ENCODE measurements around the gene ISCA2. TPM values are rescaled to one million over a fixed set of nuclear protein-coding genes. Genes with fewer than 3 reads are reported as not detected.
A peak's percentile ranks its signal among the peaks of the same experiment; 100 is the strongest.

ISCA2 gene
- total RNA-seq, 2 donors from 2014 or later: 34.1 to 39.1 TPM

DNA sequence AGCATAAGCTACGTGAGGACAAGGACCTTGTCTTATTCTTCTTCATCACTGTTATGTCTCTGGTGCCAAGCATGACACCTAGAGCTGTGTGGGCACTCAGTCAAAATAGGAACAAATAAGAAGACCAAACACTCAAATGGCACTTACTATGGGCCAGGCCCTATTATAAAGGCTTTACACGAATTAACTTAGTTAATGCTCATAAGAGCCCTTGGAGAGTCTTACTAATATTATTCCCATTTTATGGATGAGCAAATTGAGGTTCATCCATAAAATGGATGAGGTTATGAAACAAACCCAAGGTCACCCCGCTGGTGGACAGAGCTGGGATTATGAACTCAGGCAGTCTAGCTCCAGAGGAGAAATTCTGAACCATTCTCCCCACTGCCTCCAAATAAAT lies 47.7 kb downstream of the ISCA2 start:
- intact Hi-C loops (cut with DNase I): no loop called here
- no peak for DNase-seq
- no peak for ATAC-seq

DNA sequence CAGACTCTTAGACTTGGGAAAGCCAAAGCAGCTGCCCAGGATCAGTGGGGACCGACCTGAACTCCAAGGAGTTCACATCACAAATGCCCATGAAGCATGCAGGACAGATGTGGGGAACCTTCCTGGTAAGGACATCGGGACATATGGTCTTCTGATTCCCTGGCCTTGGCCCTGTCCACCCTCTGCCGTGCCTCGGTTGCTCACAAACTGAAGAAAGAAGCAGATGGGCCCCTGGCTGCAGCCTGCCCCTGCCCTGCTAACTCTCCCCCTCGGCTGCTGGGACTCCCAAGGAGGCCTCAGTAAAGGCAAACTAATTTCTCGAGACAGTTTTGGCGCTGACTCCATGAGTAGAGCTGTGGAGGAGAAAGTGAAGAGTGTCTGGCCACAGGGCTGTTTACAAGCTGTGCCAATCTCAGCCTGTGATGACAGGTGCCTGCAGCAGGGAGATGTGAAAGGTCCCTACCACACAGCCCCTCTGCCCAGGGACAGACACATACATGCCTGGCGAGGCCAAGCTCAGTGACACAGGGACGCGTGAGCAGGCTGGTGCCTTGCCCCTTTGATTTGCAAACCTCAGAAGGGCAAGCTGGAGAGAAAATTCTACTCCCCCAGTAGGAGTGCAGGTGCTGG lies 48.6 kb downstream of the ISCA2 start:
- no peak for DNase-seq
- no peak for ATAC-seq
- intact Hi-C loops (cut with DNase I): no loop called here

DNA sequence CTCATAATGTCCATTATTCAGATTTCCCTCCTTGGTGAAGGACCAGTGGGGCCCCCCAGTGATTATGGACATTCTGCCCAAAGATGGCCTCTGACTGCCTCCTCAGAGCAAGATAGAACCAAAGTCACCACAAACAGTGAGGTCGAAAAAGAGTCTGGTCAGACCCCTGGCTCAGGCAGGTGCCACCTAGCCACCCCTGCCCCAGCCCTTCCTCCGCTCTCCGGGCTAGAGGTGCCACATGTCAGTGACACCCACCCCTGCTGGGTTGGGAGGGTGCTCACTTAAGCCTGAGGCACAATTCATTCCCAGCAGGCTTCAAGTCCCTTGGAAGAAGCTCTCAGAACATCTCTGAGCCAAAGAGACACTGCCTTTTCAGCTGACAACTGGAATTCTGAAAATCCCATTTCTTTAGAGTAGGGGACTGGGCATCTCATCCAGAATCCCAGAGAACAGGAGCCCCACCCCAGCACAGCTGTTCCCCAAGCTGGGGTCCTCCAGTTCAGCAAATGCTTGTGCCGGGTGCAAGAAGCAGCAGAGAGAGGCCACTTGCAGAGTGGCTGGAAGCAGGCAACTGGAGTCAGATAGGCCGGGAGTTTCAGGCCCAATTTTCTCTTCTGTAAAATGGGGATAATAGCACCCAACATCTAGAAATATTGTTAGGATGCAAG lies 50.3 kb downstream of the ISCA2 start:
- DNase-seq (no peak), ATAC-seq (no peak)
- intact Hi-C loops (cut with DNase I): no loop called here

DNA sequence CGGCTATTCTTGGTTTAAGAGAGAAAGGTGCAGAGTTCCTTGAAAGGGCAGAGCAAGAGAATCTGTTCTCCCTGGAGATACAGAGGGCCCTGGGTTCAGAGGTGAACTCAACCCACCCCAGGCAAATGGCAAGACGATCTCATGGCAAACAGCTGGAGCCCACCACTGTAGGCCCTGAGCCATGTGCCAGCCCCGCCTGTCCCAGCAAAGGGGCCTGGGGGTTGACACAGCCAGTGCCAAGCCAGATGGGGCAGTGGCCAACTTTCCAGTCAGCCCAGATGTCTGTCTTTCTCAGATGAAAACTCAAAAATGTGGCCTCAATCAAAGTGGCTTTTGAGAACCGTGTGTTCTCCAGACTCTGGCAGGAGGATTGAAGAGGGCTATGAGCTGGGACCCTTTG lies 51.8 kb downstream of the ISCA2 start:
- no peak for DNase-seq
- ATAC-seq: no peak
- intact Hi-C loops (cut with DNase I): no loop called here

- peak; percentile 14 for DNase-seq
- intact Hi-C loops (cut with DNase I): no loop called here
- no peak for ATAC-seq
These were observed 52.9 kb downstream of the ISCA2 start for GRCh38 chr14:74546416-74546815.

Other genes starting within 250 kb of the ISCA2 start
- 10 to 100 TPM; 22.5 to 26.8 TPM for gene ABCD4, start 190.8 kb upstream of the ISCA2 start, total RNA-seq
- not detected for gene VRTN, start 145.3 kb upstream of the ISCA2 start, total RNA-seq
- under 1 TPM in 1 of 2 donors, not detected in 1; 0.24 TPM for gene SYNDIG1L, start 67.6 kb upstream of the ISCA2 start, total RNA-seq
- 100 to 1,000 TPM; 156 to 157 TPM for gene NPC2, start 460 bp upstream of the ISCA2 start, total RNA-seq
- gene LTBP2, start 118.5 kb downstream of the ISCA2 start, total RNA-seq: 10 to 100 TPM; 25.4 to 43.3 TPM
- 10 to 100 TPM; 18.4 to 25.2 TPM for gene AREL1, start 219.3 kb downstream of the ISCA2 start, total RNA-seq
- gene FCF1, start 219.4 kb downstream of the ISCA2 start, total RNA-seq: 10 to 100 TPM; 29.6 to 37.9 TPM

All from left cardiac atrium (tissue), 4 donors.